GM12874 (cell line): Measurements from ENCODE around the gene SKAP1.

Experiments
- TF ChIP-seq, protein P1 (sequence below): IDR thresholded peaks from 2 replicates; pipeline ENCODE4 v1.5.1; 2011; ENCODE audit warnings: low read depth, mild to moderate bottlenecking, control low read depth, low read length, moderate library complexity; ENCODE audit not compliant: insufficient read depth

Gene SKAP1

DNA sequence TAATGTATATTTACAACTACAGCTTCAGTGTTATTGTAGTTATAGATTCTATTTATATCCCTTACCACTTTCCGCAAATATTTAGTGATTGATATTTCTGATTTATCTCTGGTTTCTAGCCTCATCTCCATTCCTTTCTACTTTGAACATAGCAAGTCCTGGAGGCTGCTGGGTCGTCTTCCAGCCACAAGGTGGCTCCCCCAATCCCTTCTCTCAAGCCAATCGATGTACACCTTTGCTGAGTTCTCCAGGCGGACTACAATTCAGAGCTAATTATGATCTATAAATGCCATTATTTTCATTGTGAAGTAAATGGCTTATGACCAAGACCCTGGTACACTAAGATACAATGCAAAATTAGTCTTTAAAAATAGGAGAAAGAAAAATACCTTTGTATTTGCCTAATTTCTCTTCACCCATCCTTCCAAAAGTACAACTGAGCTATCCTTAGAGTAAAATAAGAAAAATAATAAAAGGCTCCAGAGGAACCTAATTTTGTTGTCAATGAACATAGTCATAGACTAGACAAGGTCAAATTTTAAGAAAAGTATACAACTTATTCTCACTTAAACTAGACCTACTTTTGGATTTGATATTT is 122.1 kb downstream of the SKAP1 start:
- TF ChIP-seq, protein P1, sequence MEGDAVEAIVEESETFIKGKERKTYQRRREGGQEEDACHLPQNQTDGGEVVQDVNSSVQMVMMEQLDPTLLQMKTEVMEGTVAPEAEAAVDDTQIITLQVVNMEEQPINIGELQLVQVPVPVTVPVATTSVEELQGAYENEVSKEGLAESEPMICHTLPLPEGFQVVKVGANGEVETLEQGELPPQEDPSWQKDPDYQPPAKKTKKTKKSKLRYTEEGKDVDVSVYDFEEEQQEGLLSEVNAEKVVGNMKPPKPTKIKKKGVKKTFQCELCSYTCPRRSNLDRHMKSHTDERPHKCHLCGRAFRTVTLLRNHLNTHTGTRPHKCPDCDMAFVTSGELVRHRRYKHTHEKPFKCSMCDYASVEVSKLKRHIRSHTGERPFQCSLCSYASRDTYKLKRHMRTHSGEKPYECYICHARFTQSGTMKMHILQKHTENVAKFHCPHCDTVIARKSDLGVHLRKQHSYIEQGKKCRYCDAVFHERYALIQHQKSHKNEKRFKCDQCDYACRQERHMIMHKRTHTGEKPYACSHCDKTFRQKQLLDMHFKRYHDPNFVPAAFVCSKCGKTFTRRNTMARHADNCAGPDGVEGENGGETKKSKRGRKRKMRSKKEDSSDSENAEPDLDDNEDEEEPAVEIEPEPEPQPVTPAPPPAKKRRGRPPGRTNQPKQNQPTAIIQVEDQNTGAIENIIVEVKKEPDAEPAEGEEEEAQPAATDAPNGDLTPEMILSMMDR: peak; percentile 81

- TF ChIP-seq, protein P1: no peak
These were observed 122.8 kb downstream of the SKAP1 start for GRCh38 chr17:48307255-48307654.

- TF ChIP-seq, protein P1: no peak
These were observed 129.0 kb downstream of the SKAP1 start for GRCh38 chr17:48301002-48301401.

- TF ChIP-seq, protein P1: no peak
These were observed 130.3 kb downstream of the SKAP1 start for GRCh38 chr17:48299760-48300159.

DNA sequence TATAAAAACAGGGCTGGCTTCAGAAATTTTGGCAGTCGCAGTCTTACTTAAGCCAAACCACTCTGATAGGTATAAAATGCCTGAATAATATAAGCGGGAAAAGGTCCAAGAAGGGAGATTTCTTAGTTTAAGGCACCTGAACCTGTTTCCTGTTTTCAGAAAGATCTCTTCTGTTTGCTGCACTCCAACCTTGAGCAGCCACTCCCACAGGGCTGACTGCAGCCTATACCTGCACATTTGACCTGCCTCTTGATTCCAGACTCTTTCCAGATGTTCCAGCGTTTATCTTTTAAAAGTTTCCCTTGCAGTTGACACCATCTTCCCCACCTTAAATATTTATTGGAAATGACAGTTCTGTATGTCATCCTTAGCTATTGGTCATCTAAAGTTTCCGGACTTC is 132.2 kb downstream of the SKAP1 start:
- TF ChIP-seq, protein P1: no peak

DNA sequence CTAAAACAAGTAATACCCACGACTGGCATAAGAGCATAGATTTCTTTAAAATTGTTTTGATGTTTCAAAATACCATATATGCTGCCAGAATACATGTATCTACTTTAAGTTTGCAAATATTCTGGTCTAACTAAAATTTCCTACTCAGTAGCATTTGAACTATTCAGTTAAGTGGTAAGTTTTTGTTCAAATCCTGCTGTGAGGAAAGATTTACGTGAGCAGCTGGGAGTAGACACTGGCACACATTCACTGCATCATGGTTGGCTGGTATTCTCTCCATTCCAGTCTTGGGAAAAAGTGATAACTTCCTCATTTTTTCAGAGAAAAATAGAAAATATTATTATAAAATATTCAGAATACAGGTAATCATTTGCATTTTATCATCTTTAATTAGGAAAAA is 133.6 kb downstream of the SKAP1 start:
- TF ChIP-seq, protein P1: no peak

- TF ChIP-seq, protein P1: no peak
These were observed 134.4 kb downstream of the SKAP1 start for GRCh38 chr17:48295362-48296288.
